GM03348 (cell line): ENCODE measurements around the gene PLEKHM3.
"Not testable (repeated sequence)": the region's sequence is repeated elsewhere in the genome, so short reads cannot be mapped to it uniquely, and the experiment has no call there.

Experiments used
- DNase-seq: peaks from one replicate; pipeline ENCODE4 v3.0.0; 2012; ENCODE audit warnings: low spot score

The PLEKHM3 gene

GRCh38 chr2:207823865-207824264 lies 201.5 kb downstream of the PLEKHM3 start:
- no peak for DNase-seq

- DNase-seq: no peak
These were observed 205.2 kb downstream of the PLEKHM3 start for GRCh38 chr2:207819839-207820784.

- no peak for DNase-seq
These were observed 206.1 kb downstream of the PLEKHM3 start for GRCh38 chr2:207819021-207819797.

- DNase-seq: no peak
These were observed 208.8 kb downstream of the PLEKHM3 start for GRCh38 chr2:207816546-207816945.

- no peak for DNase-seq
These were observed 210.1 kb downstream of the PLEKHM3 start for GRCh38 chr2:207815254-207815653.

GRCh38 chr2:207813942-207814341 lies 211.4 kb downstream of the PLEKHM3 start:
- no peak for DNase-seq

GRCh38 chr2:207813221-207813916 lies 212.0 kb downstream of the PLEKHM3 start:
- no peak for DNase-seq

GRCh38 chr2:207812726-207813080 lies 212.6 kb downstream of the PLEKHM3 start:
- DNase-seq: no peak

GRCh38 chr2:207812058-207812725 lies 213.1 kb downstream of the PLEKHM3 start:
- DNase-seq: no peak

GRCh38 chr2:207811658-207812057 lies 213.7 kb downstream of the PLEKHM3 start:
- DNase-seq: not testable (repeated sequence)

- DNase-seq: no peak
These were observed 215.0 kb downstream of the PLEKHM3 start for GRCh38 chr2:207810200-207810788.

GRCh38 chr2:207808119-207808518 lies 217.2 kb downstream of the PLEKHM3 start:
- no peak for DNase-seq

GRCh38 chr2:207807516-207807915 lies 217.8 kb downstream of the PLEKHM3 start:
- no peak for DNase-seq

- DNase-seq: no peak
These were observed 219.6 kb downstream of the PLEKHM3 start for GRCh38 chr2:207805566-207806226.

GRCh38 chr2:207802650-207803049 lies 222.7 kb downstream of the PLEKHM3 start:
- DNase-seq: no peak

GRCh38 chr2:207801259-207801658 lies 224.1 kb downstream of the PLEKHM3 start:
- no peak for DNase-seq

GRCh38 chr2:207796585-207797350 lies 228.6 kb downstream of the PLEKHM3 start:
- peak; percentile 28 for DNase-seq

- peak; percentile 78 for DNase-seq
These were observed 233.0 kb downstream of the PLEKHM3 start for GRCh38 chr2:207792244-207792785.

GRCh38 chr2:207791579-207792243 lies 233.6 kb downstream of the PLEKHM3 start:
- no peak for DNase-seq
